AG09309 (cell line): ENCODE results near the gene CCL22.

Experiments used
- DNase-seq: peaks from one replicate; pipeline ENCODE4 v3.0.0-alpha.2; 2010; ENCODE audit warnings: low read depth
- H3K4me3 ChIP-seq: 2 replicates; pipeline ENCODE4 v1.5.1; 2011; ENCODE audit warnings: mild to moderate bottlenecking, low read depth, low read length, moderate library complexity; ENCODE audit not compliant: control insufficient read depth
- TF ChIP-seq, protein P1 (sequence below): IDR thresholded peaks from 2 replicates; pipeline ENCODE4 v1.5.1; 2011; ENCODE audit warnings: mild to moderate bottlenecking, low read depth, low read length, inconsistent platforms; ENCODE audit not compliant: insufficient read depth, control insufficient read depth; ENCODE audit errors: missing control alignments

Gene CCL22

DNA sequence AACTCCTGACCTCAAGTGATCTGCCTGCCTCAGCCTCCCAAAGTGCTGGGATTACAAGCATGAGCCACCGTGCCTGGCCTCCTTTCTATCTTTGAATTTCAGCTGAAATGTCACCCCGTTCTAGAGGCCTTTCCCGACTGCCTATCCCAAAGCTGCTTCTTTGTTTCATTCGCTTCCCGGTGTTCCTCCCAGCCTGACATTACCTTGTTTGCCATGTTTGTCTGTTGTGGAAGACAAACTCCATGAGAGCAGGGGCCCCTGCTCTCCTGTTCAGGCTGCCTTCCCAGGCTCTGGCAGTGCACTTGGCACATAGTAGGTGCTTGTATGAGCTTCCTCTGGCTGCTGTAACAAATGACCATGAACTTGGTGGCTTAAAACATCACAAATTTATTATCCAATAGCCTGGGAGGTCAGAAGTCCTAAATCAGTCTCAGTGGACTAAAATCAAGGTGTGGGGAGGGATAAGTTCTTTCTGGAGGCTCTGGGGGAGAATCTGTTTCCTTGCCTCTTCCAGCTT lies 2.6 kb upstream of the CCL22 start:
- TF ChIP-seq, protein P1, sequence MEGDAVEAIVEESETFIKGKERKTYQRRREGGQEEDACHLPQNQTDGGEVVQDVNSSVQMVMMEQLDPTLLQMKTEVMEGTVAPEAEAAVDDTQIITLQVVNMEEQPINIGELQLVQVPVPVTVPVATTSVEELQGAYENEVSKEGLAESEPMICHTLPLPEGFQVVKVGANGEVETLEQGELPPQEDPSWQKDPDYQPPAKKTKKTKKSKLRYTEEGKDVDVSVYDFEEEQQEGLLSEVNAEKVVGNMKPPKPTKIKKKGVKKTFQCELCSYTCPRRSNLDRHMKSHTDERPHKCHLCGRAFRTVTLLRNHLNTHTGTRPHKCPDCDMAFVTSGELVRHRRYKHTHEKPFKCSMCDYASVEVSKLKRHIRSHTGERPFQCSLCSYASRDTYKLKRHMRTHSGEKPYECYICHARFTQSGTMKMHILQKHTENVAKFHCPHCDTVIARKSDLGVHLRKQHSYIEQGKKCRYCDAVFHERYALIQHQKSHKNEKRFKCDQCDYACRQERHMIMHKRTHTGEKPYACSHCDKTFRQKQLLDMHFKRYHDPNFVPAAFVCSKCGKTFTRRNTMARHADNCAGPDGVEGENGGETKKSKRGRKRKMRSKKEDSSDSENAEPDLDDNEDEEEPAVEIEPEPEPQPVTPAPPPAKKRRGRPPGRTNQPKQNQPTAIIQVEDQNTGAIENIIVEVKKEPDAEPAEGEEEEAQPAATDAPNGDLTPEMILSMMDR, result no peak
- no peak for DNase-seq

DNA sequence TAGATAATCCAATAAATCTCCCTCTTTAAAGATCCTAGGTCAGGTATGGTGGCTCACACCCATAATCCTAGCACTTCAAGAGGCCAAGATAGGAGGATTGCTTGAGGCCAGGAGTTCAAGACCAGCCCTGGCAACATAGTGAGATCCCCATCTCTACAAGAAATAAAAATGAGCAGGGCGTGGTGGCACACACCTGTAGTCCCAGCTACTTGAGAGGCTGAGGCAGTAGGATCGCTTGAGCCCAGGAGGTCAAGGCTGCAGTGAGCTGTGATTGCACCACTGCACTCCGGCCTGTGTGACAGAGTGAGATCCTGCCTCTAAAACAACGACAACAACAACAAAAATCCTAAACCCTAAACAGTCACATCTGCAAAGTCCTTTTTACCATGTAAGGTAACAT lies 2.0 kb upstream of the CCL22 start:
- H3K4me3 ChIP-seq, result no peak overlapping the region
- DNase-seq, result no peak
- TF ChIP-seq, protein P1, result no peak

More for the DNA sequence above, 2.6 kb upstream of the CCL22 start:
- no peak overlapping the region for H3K4me3 ChIP-seq

DNA sequence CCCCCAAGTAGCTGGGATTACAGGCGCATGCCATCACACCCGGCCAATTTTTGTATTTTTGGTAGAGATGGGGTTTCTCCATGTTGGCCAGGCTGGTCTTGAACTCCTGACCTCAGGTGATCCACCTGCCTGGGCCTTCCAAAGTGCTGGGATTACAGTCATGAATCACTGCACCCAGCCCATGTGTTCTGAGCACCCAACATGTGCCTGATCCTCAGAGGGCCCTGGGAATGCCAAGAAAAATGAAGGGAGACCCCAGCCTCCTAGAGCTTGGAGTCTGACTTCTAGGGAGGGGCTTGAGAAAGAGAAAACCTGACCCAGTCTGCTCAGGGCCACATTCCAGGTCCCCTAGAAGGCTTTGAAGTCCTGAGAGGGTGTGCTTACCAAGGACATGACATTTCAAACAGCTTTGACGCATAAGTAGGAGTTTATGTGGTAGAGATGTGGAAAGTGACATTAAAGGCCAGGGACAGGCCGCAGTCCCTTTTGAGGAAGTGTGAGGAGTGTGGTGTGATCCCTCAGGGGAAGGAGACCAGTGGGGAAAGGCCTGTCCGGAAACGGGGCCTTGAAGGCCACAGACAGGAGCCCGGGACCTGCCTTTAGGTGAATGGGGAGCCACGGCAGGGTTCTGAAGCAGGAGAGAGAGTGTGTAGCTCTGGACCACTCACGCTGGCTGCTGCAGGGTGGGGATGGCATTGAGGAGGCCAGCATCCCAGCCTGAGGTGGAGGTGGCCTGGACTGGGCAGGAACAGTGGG lies 1.1 kb upstream of the CCL22 start:
- TF ChIP-seq, protein P1, result no peak
- DNase-seq, result no peak
- H3K4me3 ChIP-seq, result no peak overlapping the region

DNA sequence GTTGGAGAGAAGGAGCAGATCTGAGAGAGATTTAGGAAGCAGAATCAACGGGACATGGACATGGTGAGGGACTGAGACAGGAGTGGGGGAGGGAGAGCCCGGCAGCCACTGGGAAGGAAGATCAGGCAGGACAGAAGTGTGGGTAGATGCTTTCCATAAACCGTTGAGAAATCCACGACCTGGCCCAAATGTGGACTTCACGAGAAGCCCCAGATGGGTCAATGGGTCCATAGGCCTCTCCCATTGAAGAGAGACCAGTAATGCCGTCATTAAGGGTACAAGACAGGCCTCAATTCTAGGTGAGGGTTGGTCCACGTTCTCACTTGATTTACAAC lies 530 bp upstream of the CCL22 start:
- TF ChIP-seq, protein P1, result no peak
- no peak for DNase-seq
- no peak overlapping the region for H3K4me3 ChIP-seq

DNA sequence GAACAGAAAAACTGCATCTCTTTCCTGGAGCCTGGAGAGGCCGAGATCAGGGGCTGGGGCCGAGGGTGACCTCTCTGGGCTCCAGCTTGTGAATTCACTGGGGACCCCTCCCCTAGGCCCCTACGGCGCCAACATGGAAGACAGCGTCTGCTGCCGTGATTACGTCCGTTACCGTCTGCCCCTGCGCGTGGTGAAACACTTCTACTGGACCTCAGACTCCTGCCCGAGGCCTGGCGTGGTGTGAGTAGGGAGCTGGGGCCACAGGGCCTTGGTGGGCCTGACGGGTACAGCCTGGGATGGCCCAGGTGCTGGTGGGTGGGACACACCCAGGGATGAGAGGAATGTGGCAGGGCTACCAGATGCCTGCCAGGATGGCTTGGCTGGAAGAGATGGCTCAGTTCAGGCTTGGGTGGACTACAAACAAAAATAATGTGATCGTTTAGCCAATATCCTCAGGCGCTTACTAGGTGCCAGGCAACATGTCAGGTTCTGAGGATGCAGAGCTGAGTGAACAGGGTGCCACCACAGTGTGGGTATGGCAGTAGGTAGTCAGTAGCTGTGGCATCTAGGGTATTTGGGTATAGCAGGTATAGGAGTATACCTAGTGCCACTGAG lies 1.8 kb downstream of the CCL22 start:
- TF ChIP-seq, protein P1, result no peak
- no peak overlapping the region for H3K4me3 ChIP-seq
- DNase-seq, result no peak

DNA sequence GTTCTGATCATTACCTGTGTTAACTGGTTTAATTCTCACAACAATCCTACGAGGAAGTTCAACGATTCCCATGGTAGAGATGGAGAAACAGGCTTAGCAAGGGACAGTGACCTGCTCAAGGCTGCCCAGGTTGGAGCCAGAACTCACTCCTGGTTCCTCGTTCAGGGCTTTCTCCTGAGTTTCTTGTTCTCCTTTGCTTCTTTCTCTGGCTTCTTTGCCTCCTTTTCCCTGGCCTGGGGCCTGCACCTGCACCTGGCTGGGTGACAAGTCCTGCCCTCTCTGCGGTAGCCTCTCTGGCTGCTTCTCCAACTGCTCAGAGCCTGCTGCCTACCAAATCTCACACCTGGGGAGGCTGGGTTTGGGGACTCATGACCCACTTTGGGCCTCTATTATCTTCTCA lies 2.8 kb downstream of the CCL22 start:
- TF ChIP-seq, protein P1, result no peak
- no peak for DNase-seq
- H3K4me3 ChIP-seq, result no peak overlapping the region
